AG09319 (cell line): ENCODE data around the gene CCL20.
A peak's percentile ranks its signal among the peaks of the same experiment; 100 is the strongest.

Experiments
- DNase-seq: peaks from one replicate; pipeline ENCODE4 v3.0.0-alpha.2; 2010; ENCODE audit warnings: low read depth; ENCODE audit errors: extremely low read depth
- CTCF ChIP-seq: IDR thresholded peaks from 2 replicates; pipeline ENCODE4 v1.5.1; 2011; ENCODE audit warnings: low read depth, mild to moderate bottlenecking, inconsistent platforms, low read length, moderate library complexity

The CCL20 gene, protein sequence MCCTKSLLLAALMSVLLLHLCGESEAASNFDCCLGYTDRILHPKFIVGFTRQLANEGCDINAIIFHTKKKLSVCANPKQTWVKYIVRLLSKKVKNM

GRCh38 chr2:227813562-227814353 lies at the start of gene CCL20:
CCL20 (plus strand) TSS chr2:227813842; CDS start chr2:227813912, 70 bp downstream.
- TF ChIP-seq CTCF = no peak
- no peak for DNase-seq

- no peak for TF ChIP-seq CTCF
- DNase-seq = no peak
These were observed 47.8 kb upstream of the CCL20 start for GRCh38 chr2:227765788-227766372.

- DNase-seq = peak; percentile 38
- TF ChIP-seq CTCF = peak; percentile 84
These were observed 47.2 kb upstream of the CCL20 start for GRCh38 chr2:227766373-227766883.

DNA sequence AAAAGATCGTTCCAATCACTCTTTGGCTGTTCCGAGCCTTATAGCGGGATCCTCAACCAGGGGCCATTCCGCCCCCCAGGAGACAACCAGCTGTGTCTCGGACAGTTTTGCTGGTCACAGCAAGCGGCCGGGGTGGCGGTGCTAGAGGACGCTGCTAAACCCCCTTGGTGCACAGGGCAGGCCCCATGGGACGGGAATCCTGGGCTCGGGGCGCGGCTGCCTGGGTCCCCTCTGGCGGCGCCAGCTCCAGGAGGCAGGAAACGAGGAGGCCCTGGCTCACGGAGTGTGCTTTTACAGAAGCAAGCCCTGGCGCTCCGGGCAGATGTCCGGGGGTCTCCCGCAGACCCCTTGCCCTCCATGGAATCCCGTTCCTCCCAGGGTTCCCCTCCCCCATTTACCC lies 45.8 kb upstream of the CCL20 start:
- TF ChIP-seq CTCF = no peak
- no peak for DNase-seq

DNA sequence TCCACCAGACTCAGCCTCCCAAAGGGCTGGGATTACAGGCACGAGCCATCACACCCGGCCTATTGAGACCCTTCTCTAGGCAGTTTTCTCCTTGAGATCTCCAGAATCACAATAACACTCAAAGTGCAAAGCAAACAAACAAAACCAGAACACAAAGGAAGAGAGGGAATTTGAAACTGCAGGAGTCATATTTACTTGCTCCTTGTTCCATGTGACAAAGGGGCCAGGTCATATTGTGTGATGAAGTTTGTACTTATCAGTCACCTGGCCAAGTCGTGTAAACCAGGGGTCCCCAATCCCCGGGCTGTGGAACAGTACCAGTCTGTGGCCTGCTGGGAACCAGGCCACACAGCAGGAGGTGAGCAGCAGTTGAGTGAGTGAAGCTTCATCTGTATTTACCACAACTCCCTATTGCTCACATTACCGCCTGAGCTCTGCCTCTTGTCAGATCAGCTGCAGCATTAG lies 41.4 kb upstream of the CCL20 start:
- TF ChIP-seq CTCF = no peak
- DNase-seq = no peak

DNA sequence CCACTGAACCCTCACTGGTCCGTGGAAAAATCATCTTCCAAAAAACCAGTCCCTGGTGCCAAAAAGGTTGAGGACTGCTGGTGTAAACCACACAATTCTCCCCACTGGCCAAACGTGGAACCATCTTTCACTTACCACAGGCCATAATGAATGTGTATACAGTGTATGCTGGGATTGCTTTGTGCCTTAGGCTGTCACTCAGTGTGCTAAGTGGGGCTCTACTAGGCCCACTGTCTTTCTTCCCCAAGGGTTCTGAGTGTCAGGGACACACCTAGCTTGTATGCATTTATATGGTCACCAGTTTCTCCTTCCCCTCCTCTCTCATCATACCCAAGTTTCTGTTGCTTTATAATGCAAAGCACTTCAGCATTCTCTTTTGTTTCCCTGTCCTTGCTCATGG lies 40.7 kb upstream of the CCL20 start:
- TF ChIP-seq CTCF = no peak
- no peak for DNase-seq
